Fibroblast of lung (primary cell): Measurements from ENCODE around the gene USP32.
"Not testable (repeated sequence)": the region's sequence is repeated elsewhere in the genome, so short reads cannot be mapped to it uniquely, and the experiment has no call there.

Source experiments
- EZH2 ChIP-seq: IDR thresholded peaks from 2 replicates; pipeline ENCODE4 v1.5.1; 2012; ENCODE audit warnings: low read length, control low read depth, mild to moderate bottlenecking; ENCODE audit errors: missing control alignments
- TF ChIP-seq, protein P1 (sequence below), 2 donors: IDR thresholded peaks in 1 of 2; conservative IDR thresholded peaks in 1 of 2; 1 replicate in 1 of 2; 2 replicates in 1 of 2; pipeline ENCODE4 v1.5.1; 2011 to 2012; ENCODE audit warnings: low read length in 2 of 2, control low read depth in 1 of 2, inconsistent platforms in 1 of 2, low read depth in 1 of 2, mild to moderate bottlenecking in 1 of 2

DNA sequence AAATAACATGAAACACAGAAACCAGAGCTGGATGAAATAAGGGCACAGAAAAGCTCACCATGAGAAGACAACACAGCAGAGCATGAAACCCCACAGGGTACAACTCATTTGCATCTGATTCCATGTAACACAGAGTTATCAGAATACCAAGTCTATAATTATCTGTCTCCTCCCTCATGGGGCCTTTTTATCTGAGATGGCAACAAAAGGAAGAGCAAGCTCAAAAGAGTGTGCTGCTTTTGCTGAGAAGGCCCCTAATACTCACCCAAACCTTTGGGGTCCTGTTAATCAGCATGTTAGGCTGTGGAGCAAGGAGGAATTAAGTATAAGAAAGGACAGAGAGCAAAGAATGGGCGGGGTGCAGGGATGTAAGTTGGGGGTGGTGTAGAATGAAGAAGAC, 205.6 kb downstream of the USP32 start:
- TF ChIP-seq, protein P1, sequence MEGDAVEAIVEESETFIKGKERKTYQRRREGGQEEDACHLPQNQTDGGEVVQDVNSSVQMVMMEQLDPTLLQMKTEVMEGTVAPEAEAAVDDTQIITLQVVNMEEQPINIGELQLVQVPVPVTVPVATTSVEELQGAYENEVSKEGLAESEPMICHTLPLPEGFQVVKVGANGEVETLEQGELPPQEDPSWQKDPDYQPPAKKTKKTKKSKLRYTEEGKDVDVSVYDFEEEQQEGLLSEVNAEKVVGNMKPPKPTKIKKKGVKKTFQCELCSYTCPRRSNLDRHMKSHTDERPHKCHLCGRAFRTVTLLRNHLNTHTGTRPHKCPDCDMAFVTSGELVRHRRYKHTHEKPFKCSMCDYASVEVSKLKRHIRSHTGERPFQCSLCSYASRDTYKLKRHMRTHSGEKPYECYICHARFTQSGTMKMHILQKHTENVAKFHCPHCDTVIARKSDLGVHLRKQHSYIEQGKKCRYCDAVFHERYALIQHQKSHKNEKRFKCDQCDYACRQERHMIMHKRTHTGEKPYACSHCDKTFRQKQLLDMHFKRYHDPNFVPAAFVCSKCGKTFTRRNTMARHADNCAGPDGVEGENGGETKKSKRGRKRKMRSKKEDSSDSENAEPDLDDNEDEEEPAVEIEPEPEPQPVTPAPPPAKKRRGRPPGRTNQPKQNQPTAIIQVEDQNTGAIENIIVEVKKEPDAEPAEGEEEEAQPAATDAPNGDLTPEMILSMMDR (conservative IDR thresholded peaks at IDR 0.05 in 1 of 2, IDR thresholded peaks at IDR 0.05 in 1 of 2; ENCODE audit: low read depth in 1 of 2, low read length in 2 of 2) = not testable (repeated sequence)
- not testable (repeated sequence) for TF ChIP-seq EZH2
